Measurements from ENCODE around the gene UNC13A.

The UNC13A gene

GRCh38 chr19:17659996-17660395 lies 28.2 kb downstream of the UNC13A start:
- DNase-seq = no peak

DNA sequence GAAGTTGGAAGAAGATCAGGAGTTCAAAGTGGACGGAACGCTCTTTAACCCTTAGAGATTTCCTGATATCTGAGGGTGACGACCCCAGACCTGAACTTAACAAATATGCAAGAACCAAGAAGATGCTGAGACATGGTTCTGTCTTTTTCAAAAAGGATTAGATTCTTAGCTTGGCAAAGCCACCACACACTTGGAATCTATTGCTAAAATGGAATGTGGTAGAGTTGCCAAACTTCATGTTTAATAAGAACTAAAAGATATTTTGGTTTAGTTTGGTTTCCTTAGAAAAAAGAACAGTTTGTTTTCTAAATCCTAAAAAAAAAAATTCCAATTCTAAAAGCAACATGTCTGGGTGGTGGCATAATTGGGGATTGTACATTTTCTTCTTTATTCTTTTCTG lies 29.5 kb downstream of the UNC13A start:
- DNase-seq = no peak

DNA sequence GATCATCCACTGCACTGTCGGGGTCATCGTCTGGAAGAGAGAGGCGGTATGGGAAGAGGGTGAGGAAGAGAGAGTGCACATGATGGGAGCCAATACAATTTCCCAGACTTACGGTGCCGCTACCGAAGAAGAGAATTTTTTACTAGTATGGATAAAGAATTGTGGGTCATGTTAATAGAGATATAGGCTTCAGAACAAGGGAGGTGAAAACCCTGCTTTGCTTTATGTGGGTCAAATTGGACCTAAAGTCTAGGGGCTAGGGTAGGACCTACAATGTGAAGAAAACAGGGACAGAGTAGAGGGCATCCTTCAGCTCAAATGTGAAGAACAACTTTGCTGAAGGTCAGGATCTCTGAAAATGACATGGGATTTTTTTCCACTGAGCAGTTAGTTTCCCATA lies 29.9 kb downstream of the UNC13A start:
- DNase-seq = no peak

DNA sequence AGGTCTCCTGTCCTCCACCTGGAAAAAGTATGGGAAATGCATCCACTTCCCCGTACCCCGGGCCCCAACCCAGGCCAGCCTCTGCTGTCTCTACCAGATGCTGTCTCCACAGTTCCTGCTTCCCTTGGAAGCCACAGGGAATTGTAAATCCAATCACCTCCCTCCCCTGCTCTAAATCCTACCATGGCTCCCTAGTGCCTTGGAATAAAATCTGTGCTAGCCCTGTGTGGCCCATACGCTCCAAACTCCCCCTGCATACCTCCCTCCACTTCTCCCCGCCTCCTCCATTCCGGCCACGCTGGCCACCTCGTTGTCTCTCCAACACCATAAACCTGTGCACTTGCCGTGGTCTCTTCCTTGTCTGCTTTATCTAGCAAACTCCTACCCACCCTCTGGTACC lies 31.2 kb downstream of the UNC13A start:
- no peak for DNase-seq

- DNase-seq = no peak
These were observed 32.2 kb downstream of the UNC13A start for GRCh38 chr19:17655751-17656472.

- DNase-seq = no peak
These were observed 33.2 kb downstream of the UNC13A start for GRCh38 chr19:17654993-17655392.

DNA sequence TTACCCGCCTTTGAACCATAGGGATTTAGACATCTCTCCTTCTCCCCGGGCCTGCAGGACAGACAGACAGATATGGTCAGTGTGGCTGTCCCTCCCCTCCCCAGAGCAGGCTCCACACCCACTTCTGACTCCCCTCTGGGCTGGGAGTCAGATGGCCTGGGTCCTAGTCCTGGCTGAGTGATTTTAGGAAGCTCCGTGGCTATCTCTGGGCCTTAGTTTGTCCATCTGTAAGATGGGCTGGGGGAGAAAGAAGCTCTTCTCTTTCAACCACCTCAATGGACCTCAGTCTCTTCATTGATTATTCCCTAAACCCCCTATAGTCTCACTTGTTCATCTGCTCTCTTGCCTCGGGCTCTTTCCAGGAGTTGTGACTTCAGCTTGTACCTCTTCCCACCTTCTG lies 35.5 kb downstream of the UNC13A start:
- no peak for DNase-seq

GRCh38 chr19:17648786-17649185 lies 39.4 kb downstream of the UNC13A start:
- DNase-seq = no peak

GRCh38 chr19:17648097-17648660 lies 40.0 kb downstream of the UNC13A start:
- no peak for DNase-seq

- DNase-seq = no peak
These were observed 40.8 kb downstream of the UNC13A start for GRCh38 chr19:17647071-17648020.

- no peak for DNase-seq
These were observed 41.7 kb downstream of the UNC13A start for GRCh38 chr19:17646441-17646840.

GRCh38 chr19:17645339-17645963 lies 42.7 kb downstream of the UNC13A start:
- DNase-seq = no peak

DNA sequence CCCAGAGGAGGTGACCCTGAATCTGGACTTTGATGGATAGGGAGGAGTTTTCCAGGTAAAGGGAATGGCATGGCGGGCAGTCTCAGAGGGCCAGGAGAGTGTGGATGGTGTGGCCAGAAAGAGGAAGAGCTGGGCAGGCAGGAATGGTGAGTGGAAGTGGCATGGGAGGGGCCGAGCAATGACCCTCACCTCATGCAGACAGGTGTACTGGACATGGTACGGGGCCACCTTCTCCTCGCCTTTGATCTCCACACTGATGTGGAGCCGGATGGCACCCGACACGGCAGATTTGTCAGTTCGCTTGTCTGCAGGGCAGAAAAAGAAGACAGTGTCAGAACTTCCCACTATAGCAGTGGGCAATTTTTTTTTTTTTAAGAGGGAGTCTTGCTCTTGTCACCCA lies 45.5 kb downstream of the UNC13A start:
- no peak for DNase-seq

GRCh38 chr19:17641846-17642245 lies 46.3 kb downstream of the UNC13A start:
- no peak for DNase-seq

- DNase-seq = no peak
These were observed 47.0 kb downstream of the UNC13A start for GRCh38 chr19:17641181-17641580.

GRCh38 chr19:17633700-17634099 lies 54.5 kb downstream of the UNC13A start:
- DNase-seq = no peak

DNA sequence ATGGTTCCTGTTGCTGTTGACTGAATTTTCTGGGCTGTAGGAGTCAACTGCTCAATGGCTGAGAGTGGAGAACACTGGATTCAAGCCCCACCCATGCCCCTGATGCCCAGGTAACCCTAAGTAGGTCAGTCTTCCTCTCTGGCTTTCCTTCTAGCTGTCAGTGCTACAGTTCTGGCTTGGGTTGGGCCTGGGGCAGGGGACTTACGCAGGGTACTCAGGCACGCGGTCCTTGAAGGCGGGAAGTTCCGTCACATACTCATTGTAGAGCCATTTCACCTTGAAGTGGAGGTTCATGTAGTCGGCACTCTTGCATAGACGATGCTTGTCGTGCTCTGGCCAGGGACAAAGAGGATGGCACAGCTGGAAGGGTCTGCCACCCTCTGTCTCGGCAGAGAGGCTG lies 55.6 kb downstream of the UNC13A start:
- DNase-seq = no peak

DNA sequence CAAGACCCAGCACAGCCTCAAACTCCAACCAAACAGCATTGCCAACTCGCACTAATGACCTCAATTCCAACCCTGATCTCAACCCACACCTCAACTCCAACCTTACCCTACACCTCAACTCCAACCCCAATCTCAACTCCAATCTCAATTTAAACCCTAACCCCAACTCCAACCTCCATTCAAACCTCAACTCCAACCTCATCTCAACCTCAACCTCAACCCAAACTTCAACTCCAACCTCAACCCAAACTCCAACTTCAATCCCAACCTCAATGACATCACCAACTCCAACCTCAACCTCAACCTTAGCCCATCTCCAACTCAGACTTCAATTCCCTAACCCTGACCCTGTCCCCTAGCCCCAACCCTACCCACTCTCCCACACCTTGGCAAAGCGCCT lies 58.4 kb downstream of the UNC13A start:
- DNase-seq = no peak

DNA sequence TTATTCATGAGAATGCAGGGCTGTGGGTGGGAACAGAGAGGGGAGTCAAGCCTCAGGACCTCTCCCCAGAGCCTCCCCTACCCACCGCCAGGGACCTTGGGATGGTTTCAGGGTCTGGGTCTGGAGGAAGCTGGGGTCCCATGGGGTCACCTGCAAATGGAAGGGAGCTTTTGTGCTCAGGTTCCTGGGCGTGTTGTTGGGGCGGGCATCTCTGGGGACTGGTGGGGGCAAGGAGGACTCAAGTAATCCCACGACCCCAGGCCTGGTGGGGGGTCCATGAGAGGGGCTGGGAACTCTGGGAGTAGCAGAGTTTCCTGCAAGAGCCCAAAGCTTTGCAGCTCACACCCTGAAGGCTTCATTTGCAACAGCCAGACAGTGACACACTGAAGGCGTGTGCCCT lies 60.2 kb downstream of the UNC13A start:
- DNase-seq = no peak

DNA sequence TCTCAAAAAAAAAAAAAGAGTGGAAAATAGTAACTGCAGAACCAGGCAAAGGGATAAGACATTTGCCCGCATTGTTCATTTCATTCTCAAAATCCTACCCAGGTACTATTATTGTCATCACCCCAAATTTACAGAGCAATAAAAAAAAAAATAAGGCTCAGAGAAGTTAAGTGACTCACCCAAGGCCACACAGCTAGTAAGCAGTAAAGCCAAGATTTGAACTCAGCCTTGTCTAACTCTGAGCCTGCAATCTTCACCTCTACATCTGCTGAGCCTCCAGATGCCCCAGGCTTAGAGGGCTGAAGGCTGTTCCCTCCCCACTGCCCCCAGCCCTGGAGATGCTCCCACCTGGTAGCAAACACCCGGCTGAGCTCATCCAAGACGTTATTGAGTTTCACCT lies 61.0 kb downstream of the UNC13A start:
- DNase-seq = no peak

- no peak for DNase-seq
These were observed 61.6 kb downstream of the UNC13A start for GRCh38 chr19:17626456-17627015.

DNA sequence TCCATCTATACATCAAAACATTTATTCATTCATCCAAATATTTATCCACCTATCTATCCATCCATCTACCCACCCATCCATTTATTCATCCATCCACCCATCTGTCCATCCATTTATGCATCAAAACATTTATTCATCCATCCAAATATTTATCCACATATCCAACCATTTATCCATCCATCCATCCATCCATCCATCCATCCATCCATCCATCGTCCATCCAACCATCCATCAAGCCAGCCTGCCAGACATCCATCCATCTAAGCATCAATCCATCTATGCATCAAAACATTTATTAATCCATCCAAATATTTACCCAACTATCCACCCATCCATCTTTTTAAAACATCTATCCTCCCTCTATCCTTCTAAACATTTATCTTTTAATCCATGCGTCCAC lies 62.2 kb downstream of the UNC13A start:
- DNase-seq = no peak

DNA sequence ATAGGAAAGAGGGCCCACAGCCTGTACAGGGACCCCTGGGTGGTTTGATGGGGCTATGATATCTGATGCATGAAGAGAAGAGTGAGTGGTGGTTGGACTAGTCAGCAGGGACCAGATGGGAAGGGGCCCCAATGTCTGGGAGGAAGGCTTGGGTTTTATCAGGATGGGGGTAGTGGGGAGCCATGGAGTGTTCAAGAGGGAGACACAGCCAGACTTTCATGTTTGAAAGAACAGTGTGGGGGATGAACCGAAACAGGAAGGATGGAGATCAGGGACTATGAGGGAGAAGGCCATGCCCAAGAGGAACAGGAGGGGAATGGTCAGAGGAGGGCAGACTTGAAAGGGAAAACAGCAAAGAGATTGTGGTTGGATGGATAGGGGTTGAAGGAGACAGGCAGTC lies 63.1 kb downstream of the UNC13A start:
- no peak for DNase-seq

Measured in Kasumi-1 (cell line).